Smooth muscle cell (in vitro differentiated cells): ENCODE data around the gene FOXK1. TPM values are rescaled to one million over a fixed set of nuclear protein-coding genes. Genes with fewer than 3 reads are reported as not detected.

Experiments
- DNase-seq: peaks from one replicate; lab custom pipeline; 2025; ENCODE audit not compliant: unreplicated experiment; lab: John Stamatoyannopoulos, UW
- H2AFZ ChIP-seq: fragments of 200-600 bp; sonication (generic); 2 replicates; pipeline ENCODE4 v1.6.0; 2016; ENCODE audit warnings: antibody characterized with exemption, low read depth, mild to moderate bottlenecking
- H3F3A ChIP-seq: fragments of 200-600 bp; sonication (generic); 2 replicates; pipeline ENCODE4 v1.6.0; 2017; ENCODE audit warnings: antibody characterized with exemption, low read depth
- H3K27ac ChIP-seq: fragments of 200-600 bp; sonication (generic); 2 replicates; pipeline ENCODE4 v1.5.1; 2016; ENCODE audit warnings: low read depth, mild to moderate bottlenecking
- H3K27me3 ChIP-seq: fragments of 200-600 bp; sonication (generic); 2 replicates; pipeline ENCODE4 v1.6.1; 2016; ENCODE audit warnings: low read depth, mild to moderate bottlenecking
- H3K36me3 ChIP-seq: fragments of 200-600 bp; sonication (generic); 2 replicates; pipeline ENCODE4 v1.5.1; 2016; ENCODE audit warnings: low read depth
- H3K4me1 ChIP-seq: fragments of 200-600 bp; sonication (generic); 2 replicates; pipeline ENCODE4 v1.5.1; 2016; ENCODE audit warnings: low read depth
- H3K4me2 ChIP-seq: fragments of 200-600 bp; sonication (generic); 2 replicates; pipeline ENCODE4 v1.6.0; 2016; ENCODE audit warnings: mild to moderate bottlenecking
- H3K4me3 ChIP-seq: fragments of 200-600 bp; sonication (generic); 2 replicates; pipeline ENCODE4 v1.5.1; 2016; ENCODE audit warnings: mild to moderate bottlenecking
- H3K79me2 ChIP-seq: fragments of 200-600 bp; sonication (generic); 2 replicates; pipeline ENCODE4 v1.6.0; 2016; ENCODE audit warnings: low read depth, mild to moderate bottlenecking
- H3K9ac ChIP-seq: fragments of 200-600 bp; sonication (generic); 2 replicates; pipeline ENCODE4 v1.6.0; 2016; ENCODE audit warnings: low read depth
- H3K9me3 ChIP-seq: fragments of 200-600 bp; sonication (generic); replicated peaks from 2 replicates; pipeline ENCODE4 v1.5.1; 2016; ENCODE audit warnings: low read depth
- H4K20me1 ChIP-seq: fragments of 200-600 bp; sonication (generic); 2 replicates; pipeline ENCODE4 v1.6.0; 2016; ENCODE audit warnings: low read depth
- WGBS: methylation state at CpG from one replicate; pipeline ENCODE4 v1.1.7; 2016; ENCODE audit warnings: low lambda C conversion rate; 5-methylcytosine and 5-hydroxymethylcytosine counted together
- polyA plus RNA-seq: library from polyadenylated mRNA; unstranded; fragments of >200 nt; fragmentation: Nextera tagmentation; extraction: Ambion mirVana; gene quantifications from 2 replicates; pipeline ENCODE4 v1.2.1, GENCODE V29; 2016
- total RNA-seq: library from RNA; depleted of rRNA; stranded (reverse); fragments of >200 nt; gene quantifications from 2 replicates; pipeline ENCODE4 v1.2.3, GENCODE V29; 2014
- TF ChIP-seq, protein P1 (sequence below): fragments of 200-600 bp; sonication (generic); IDR thresholded peaks from 2 replicates; pipeline ENCODE4 v1.5.1; 2017; ENCODE audit warnings: borderline replicate concordance, mild to moderate bottlenecking, antibody characterized with exemption; ENCODE audit not compliant: insufficient read depth, poor library complexity, severe bottlenecking

The FOXK1 gene
- total and polyA plus RNA-seq, 2 experiments from 2014 or later = 6.0 to 11.6 TPM

DNA sequence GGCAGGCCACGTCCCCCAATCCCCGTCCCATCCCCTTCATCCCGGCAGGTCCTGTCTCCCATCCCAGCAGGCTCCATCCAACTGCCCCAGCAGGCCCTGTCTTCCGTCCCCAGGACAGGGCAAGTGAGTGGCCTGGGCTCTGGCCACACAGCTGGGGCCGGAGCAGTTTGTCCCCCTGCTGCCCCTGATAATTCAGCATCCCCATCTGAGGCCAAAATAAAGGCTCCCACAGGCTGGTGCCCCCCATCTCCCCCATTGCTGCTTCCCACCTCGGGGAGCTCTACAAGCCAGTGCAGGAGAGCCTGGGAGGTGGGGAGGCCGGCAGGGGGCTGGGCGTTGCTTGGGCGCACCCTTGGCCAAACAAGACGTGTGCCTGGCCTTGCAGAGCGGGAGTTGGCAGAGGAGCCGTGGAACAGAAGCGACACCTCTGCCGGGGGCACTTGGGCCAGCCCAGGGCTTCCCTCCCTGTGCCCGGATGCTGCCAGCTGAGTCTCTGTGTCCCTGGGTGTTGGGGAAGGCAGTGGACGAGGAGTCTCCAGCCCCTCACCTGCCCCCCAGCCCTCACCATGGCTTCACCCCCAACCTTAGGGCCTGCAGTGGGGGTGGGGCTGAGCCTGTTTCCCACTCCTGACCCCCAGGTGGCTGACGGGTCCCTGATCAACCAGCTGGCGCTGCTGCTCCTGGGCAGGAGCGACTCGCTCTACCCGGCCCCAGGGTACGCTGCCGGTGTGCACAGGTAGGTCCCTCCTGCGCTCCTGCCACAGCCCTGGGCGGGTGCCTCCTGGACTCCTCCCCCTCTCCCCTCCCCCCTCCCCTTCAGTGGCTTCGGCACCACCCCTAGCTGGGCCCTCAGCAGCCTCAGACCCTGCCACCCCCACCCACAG, 107.3 kb downstream of the FOXK1 start:
- DNase-seq = no peak
- H3K4me2 ChIP-seq = no peak overlapping the region
- no peaks in the 10 kb centered on the region for H3K4me1 ChIP-seq
- no peaks in the 10 kb centered on the region for H3K79me2 ChIP-seq
- no peak overlapping the region for H3K9ac ChIP-seq
- TF ChIP-seq, protein P1, sequence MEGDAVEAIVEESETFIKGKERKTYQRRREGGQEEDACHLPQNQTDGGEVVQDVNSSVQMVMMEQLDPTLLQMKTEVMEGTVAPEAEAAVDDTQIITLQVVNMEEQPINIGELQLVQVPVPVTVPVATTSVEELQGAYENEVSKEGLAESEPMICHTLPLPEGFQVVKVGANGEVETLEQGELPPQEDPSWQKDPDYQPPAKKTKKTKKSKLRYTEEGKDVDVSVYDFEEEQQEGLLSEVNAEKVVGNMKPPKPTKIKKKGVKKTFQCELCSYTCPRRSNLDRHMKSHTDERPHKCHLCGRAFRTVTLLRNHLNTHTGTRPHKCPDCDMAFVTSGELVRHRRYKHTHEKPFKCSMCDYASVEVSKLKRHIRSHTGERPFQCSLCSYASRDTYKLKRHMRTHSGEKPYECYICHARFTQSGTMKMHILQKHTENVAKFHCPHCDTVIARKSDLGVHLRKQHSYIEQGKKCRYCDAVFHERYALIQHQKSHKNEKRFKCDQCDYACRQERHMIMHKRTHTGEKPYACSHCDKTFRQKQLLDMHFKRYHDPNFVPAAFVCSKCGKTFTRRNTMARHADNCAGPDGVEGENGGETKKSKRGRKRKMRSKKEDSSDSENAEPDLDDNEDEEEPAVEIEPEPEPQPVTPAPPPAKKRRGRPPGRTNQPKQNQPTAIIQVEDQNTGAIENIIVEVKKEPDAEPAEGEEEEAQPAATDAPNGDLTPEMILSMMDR = no peak
- no peak overlapping the region for H2AFZ ChIP-seq
- 95% methylated on average over 25 of the region's 26 CpGs for WGBS
- no peaks in the 10 kb centered on the region for H3K27me3 ChIP-seq
- H3K27ac ChIP-seq = no peak overlapping the region
- H3K36me3 ChIP-seq = no peaks in the 10 kb centered on the region
- H4K20me1 ChIP-seq = no peaks in the 10 kb centered on the region
- no peaks in the 10 kb centered on the region for H3F3A ChIP-seq
- H3K4me3 ChIP-seq = no peak overlapping the region
- H3K9me3 ChIP-seq = no peaks in the 10 kb centered on the region

DNA sequence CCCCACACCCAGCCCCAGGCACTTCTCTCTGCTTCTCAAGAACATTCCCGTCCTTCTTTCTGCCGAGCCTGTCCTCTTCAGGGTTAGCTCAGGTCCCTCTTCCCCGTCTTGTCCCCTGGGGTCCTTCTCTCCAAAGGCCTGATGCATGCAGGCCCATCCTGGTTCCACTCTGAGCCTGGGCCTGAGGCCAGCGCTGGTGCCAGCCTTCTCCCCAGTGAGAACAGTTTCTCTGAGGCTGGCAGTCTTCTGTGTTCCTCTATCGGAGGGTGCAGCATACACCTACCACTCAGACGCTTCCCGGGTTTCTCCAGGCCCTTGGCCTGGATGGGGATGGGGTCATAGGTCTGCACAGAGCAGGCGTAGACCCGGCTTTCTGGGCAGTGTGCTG, 108.0 kb downstream of the FOXK1 start:
- no peak overlapping the region for H3K9ac ChIP-seq
- no peak for DNase-seq
- H3K4me1 ChIP-seq = no peaks in the 10 kb centered on the region
- H3K4me2 ChIP-seq = no peak overlapping the region
- no peaks in the 10 kb centered on the region for H3F3A ChIP-seq
- H3K36me3 ChIP-seq = no peaks in the 10 kb centered on the region
- no peaks in the 10 kb centered on the region for H3K27me3 ChIP-seq
- TF ChIP-seq, protein P1 = no peak
- H4K20me1 ChIP-seq = no peaks in the 10 kb centered on the region
- H2AFZ ChIP-seq = no peak overlapping the region
- no peak overlapping the region for H3K27ac ChIP-seq
- 95% methylated on average over 8 of the region's 9 CpGs for WGBS
- no peaks in the 10 kb centered on the region for H3K9me3 ChIP-seq
- no peaks in the 10 kb centered on the region for H3K79me2 ChIP-seq
- no peak overlapping the region for H3K4me3 ChIP-seq

DNA sequence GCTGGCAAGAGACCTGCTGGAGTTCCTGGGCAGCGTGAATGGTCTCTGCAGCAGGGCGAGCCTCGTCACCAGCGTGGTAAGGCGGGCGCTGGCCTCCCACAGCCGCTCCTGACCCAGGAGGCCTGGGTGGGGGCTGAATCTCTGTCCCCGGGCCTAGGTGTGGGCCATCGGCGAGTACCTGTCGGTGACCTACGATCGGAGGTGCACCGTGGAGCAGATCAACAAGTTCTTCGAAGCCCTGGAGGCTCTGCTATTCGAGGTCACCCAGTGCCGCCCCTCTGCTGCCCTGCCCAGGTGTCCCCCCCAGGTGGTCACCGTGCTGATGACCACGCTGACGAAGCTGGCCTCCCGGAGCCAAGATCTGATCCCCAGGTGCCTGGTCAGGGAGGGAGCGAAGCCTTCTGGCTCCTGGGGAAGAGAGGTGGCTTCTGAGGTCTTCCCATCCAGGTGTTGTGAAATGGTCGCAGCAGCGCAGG, 108.5 kb downstream of the FOXK1 start:
- no peaks in the 10 kb centered on the region for H3K79me2 ChIP-seq
- TF ChIP-seq, protein P1 = no peak
- no peak for DNase-seq
- no peaks in the 10 kb centered on the region for H3F3A ChIP-seq
- no peaks in the 10 kb centered on the region for H4K20me1 ChIP-seq
- H3K9ac ChIP-seq = no peak overlapping the region
- H3K4me3 ChIP-seq = no peak overlapping the region
- H2AFZ ChIP-seq = no peak overlapping the region
- H3K4me1 ChIP-seq = no peaks in the 10 kb centered on the region
- no peaks in the 10 kb centered on the region for H3K9me3 ChIP-seq
- H3K27ac ChIP-seq = no peak overlapping the region
- H3K27me3 ChIP-seq = no peaks in the 10 kb centered on the region
- 96% methylated on average over 24 of the region's 24 CpGs for WGBS
- H3K4me2 ChIP-seq = no peak overlapping the region
- no peaks in the 10 kb centered on the region for H3K36me3 ChIP-seq
